RWPE1 (cell line): Measurements from ENCODE around the gene CTDNEP1.

Experiments
- CTCF ChIA-PET: fragments of 350-600 bp; sonication (Branson Sonifier 250); formaldehyde crosslinking; extraction: SDS; loops from one replicate; lab custom pipeline; 2021; lab: Yijun Ruan, JAX
- POLR2A ChIA-PET: fragments of 400-600 bp; formaldehyde crosslinking; extraction: SDS; loops from one replicate; lab custom pipeline; 2020; ENCODE audit warnings: antibody characterized with exemption; ENCODE audit not compliant: low non-redundant PET; lab: Yijun Ruan, JAX
- DNase-seq: peaks from one replicate; pipeline ENCODE4 v3.0.0; 2012; ENCODE audit warnings: low spot score
- H3K27ac ChIP-seq: fragments of 450-650 bp; 2 replicates; pipeline ENCODE4 v1.5.1; 2017
- TF ChIP-seq, protein P1 (sequence below): fragments of 450-650 bp; conservative IDR thresholded peaks from 2 replicates; pipeline ENCODE4 v1.5.1; 2017; ENCODE audit warnings: low read depth, mild to moderate bottlenecking

CTDNEP1 gene

GRCh38 chr17:7204828-7205461, 46.6 kb downstream of the CTDNEP1 start:
- TF ChIP-seq, protein P1, sequence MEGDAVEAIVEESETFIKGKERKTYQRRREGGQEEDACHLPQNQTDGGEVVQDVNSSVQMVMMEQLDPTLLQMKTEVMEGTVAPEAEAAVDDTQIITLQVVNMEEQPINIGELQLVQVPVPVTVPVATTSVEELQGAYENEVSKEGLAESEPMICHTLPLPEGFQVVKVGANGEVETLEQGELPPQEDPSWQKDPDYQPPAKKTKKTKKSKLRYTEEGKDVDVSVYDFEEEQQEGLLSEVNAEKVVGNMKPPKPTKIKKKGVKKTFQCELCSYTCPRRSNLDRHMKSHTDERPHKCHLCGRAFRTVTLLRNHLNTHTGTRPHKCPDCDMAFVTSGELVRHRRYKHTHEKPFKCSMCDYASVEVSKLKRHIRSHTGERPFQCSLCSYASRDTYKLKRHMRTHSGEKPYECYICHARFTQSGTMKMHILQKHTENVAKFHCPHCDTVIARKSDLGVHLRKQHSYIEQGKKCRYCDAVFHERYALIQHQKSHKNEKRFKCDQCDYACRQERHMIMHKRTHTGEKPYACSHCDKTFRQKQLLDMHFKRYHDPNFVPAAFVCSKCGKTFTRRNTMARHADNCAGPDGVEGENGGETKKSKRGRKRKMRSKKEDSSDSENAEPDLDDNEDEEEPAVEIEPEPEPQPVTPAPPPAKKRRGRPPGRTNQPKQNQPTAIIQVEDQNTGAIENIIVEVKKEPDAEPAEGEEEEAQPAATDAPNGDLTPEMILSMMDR = no peak
- DNase-seq = peak; percentile 42
- ChIA-PET CTCF (no interaction called here), POLR2A (no interaction called here)
- peak overlapping the region; percentile 52 for H3K27ac ChIP-seq

- H3K27ac ChIP-seq = peak overlapping the region; percentile 52; the same call in 1 of the 2 replicates
- POLR2A ChIA-PET = no interaction called here
- CTCF ChIA-PET = interaction anchor here (0.6 kb wide), 1 partner anchor 9 kb away, joined by 4 read pairs; no protein-coding TSS in a partner anchor
- TF ChIP-seq, protein P1 = no peak
- DNase-seq = no peak
These were observed 47.2 kb downstream of the CTDNEP1 start for GRCh38 chr17:7204336-7204735.

DNA sequence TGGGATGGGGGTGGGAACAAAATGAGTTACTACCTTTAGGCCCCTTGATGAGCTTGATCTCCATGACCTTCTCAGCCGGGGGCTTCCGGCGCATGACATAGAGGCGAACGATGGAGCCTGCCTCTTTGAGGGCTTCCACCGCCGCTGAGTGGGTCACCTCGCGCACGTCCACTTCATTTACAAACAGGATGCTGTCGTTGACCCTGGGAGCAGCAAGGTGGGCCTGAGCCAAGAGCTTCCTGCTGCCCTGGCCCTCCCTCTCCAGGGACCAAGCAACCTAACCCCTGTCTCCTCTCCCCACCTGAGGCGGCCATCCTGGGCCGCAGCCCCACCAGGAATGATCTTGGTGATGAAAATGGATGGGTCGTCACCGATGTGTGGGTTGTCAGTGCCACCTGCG, 48.1 kb downstream of the CTDNEP1 start:
- ChIA-PET CTCF (interaction anchor here (0.6 to 1.2 kb wide), 3 partner anchors 8 to 26 kb away, joined by 3 to 4 read pairs (median 3); no protein-coding TSS in a partner anchor), POLR2A (no interaction called here)
- DNase-seq = no peak
- H3K27ac ChIP-seq = no peak overlapping the region
- TF ChIP-seq, protein P1 = no peak

DNA sequence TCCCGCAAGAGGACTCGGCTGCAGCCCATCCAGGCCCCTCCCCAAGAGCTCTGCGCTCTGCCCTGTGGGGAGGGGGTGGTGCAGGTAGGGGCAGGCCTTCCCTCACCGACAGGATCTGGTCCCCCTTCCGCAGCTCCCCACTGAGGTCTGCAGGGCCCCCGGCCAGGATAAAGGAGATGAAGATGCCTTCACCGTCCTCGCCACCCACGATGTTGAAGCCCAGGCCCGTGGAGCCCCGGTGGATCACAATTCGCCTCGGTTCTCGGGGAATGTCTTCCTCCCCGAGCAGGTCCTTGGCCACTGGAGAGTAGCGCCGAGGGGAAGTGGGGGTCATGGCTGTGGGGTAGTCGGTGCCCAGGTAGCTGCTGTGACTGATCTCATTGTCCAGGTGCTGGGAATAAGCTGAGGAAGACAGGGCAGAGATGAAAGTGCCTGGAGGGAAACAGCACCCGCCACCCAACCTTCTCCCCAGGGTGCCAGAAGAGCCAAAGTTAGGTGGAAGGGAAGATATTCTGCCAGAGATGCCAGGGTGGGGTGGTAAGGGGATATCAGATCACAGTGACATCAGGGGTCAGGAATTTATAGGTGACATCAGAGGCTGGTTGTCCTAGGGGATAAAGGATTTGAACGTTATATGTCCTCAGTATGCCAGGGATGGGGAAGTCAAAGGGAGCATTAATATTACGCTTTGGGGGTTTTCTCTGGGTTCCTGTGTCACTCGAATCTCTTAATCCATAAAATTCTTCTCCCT, 54.7 kb downstream of the CTDNEP1 start:
- ChIA-PET CTCF (interaction anchor here (1.3 kb wide), 1 partner anchor 19 kb away, joined by 5 read pairs; no protein-coding TSS in a partner anchor), POLR2A (no interaction called here)
- no peak for DNase-seq
- TF ChIP-seq, protein P1 = no peak
- H3K27ac ChIP-seq = no peak overlapping the region

DNA sequence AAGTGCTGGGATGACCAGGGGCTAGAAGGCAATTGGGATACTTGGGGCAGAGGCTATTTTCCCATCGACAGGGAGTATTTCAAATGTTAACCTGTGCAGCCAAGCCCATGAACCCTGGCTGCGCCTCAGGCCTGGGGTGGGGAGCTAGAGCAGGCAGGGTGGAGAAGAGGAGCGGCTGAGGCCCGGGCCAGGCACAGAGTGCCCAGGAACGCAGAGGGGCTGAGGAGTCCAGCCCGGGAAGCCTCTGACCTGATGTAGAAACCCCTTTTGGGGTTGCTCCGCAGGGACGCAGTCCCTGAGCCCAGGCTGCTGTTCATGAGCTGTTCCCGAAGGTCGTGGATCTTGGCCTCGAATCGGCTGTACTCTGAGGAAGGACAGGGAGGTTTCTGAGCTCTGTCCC, 55.6 kb downstream of the CTDNEP1 start:
- no peak overlapping the region for H3K27ac ChIP-seq
- TF ChIP-seq, protein P1 = no peak
- POLR2A ChIA-PET = no interaction called here
- no peak for DNase-seq
- CTCF ChIA-PET = interaction anchor here (0.8 to 1.3 kb wide), 2 partner anchors 8 to 18 kb away, joined by 4 to 5 read pairs; no protein-coding TSS in a partner anchor
